AG04449 (cell line): Measurements from ENCODE around the gene PSMD5.

ENCODE experiments used
- CTCF ChIA-PET: fragments of 350-600 bp; formaldehyde crosslinking; extraction: SDS; loops from one replicate; lab custom pipeline; 2021; ENCODE audit warnings: antibody characterized with exemption; lab: Yijun Ruan, JAX
- POLR2A ChIA-PET: fragments of 400-600, 350-600 bp; formaldehyde crosslinking; extraction: SDS; loops from one replicate; lab custom pipeline; 2020; ENCODE audit warnings: antibody characterized with exemption, inconsistent platforms; lab: Yijun Ruan, JAX
- DNase-seq: peaks from one replicate; pipeline ENCODE4 v3.0.0-alpha.2; 2010; ENCODE audit warnings: low read depth, low spot score
- H3K4me3 ChIP-seq: 2 replicates; pipeline ENCODE4 v1.5.1; 2011; ENCODE audit warnings: low read depth, mild to moderate bottlenecking, control low read depth, low read length
- CTCF ChIP-seq: IDR thresholded peaks from one replicate; pipeline ENCODE4 v1.5.1; 2011; ENCODE audit warnings: mild to moderate bottlenecking, moderate library complexity, low read length, control low read depth, inconsistent platforms; ENCODE audit not compliant: insufficient read depth; ENCODE audit errors: missing control alignments

Gene PSMD5

GRCh38 chr9:120872791-120873502 lies 30.2 kb upstream of the PSMD5 start:
- no peak for DNase-seq
- no peak overlapping the region for H3K4me3 ChIP-seq
- TF ChIP-seq CTCF = no peak
- ChIA-PET POLR2A (no interaction called here), CTCF (interaction anchor here (1.0 to 1.7 kb wide), 3 partner anchors 64 to 187 kb away, joined by 3 to 8 read pairs (median 3); no protein-coding TSS in a partner anchor)

- no peak for DNase-seq
- no peak for TF ChIP-seq CTCF
- ChIA-PET CTCF (interaction anchor here (1.5 to 2.4 kb wide), 8 partner anchors 10 to 115 kb away, joined by 4 to 14 read pairs (median 6); partner anchors contain the start of gene TRAF1), POLR2A (no interaction called here)
- H3K4me3 ChIP-seq = no peak overlapping the region
Measured at GRCh38 chr9:120870206-120870605, 27.5 kb upstream of the PSMD5 start.

- no peak for TF ChIP-seq CTCF
- no peak overlapping the region for H3K4me3 ChIP-seq
- ChIA-PET CTCF (interaction anchor here (0.6 to 2.4 kb wide), 14 partner anchors 8 to 114 kb away, joined by 3 to 14 read pairs (median 5); partner anchors contain the start of genes PHF19, PSMD5 and TRAF1), POLR2A (no interaction called here)
- no peak for DNase-seq
Measured at GRCh38 chr9:120869726-120870125, 27.0 kb upstream of the PSMD5 start.

GRCh38 chr9:120869360-120869687 lies 26.6 kb upstream of the PSMD5 start:
- POLR2A ChIA-PET = no interaction called here
- no peak for DNase-seq
- peak overlapping the region; percentile 65 for H3K4me3 ChIP-seq
- CTCF ChIA-PET = interaction anchor here (0.6 to 2.4 kb wide), 14 partner anchors 8 to 114 kb away, joined by 3 to 14 read pairs (median 5); partner anchors contain the start of genes PHF19, PSMD5 and TRAF1
- TF ChIP-seq CTCF = no peak

GRCh38 chr9:120868676-120869359 lies 26.1 kb upstream of the PSMD5 start:
- peak; percentile 75 for TF ChIP-seq CTCF
- peak overlapping the region; percentile 65 for H3K4me3 ChIP-seq
- CTCF ChIA-PET = interaction anchor here (0.8 to 2.4 kb wide), 13 partner anchors 13 to 113 kb away, joined by 3 to 14 read pairs (median 5); partner anchors contain the start of genes PSMD5 and TRAF1
- DNase-seq = peak; percentile 23
- POLR2A ChIA-PET = no interaction called here

GRCh38 chr9:120868339-120868675 lies 25.6 kb upstream of the PSMD5 start:
- ChIA-PET CTCF (interaction anchor here (0.8 to 2.0 kb wide), 6 partner anchors 13 to 113 kb away, joined by 3 to 9 read pairs (median 6); partner anchors contain the start of genes PSMD5 and TRAF1), POLR2A (interaction anchor here (0.8 kb wide), 1 partner anchor 9 kb away, joined by 3 read pairs; no protein-coding TSS in a partner anchor)
- no peak for TF ChIP-seq CTCF
- H3K4me3 ChIP-seq = peak overlapping the region; percentile 52
- DNase-seq = peak; percentile 16
